Prostate gland (tissue), 2 donors: ENCODE data around the gene LRIT3. TPM values are rescaled to one million over a fixed set of nuclear protein-coding genes. Genes with fewer than 3 reads are reported as not detected.
"Not testable (repeated sequence)": the region's sequence is repeated elsewhere in the genome, so short reads cannot be mapped to it uniquely, and the experiment has no call there.

Experiments used
- DNase-seq: peaks from one replicate; pipeline ENCODE4 v3.0.0-alpha.2; 2019; ENCODE audit warnings: low spot score
- H3K27ac ChIP-seq, 2 donors: fragments of 200-600 bp; sonication (generic); 2 replicates each; pipeline ENCODE4 v1.5.1; 2017 to 2019
- H3K27me3 ChIP-seq: fragments of 200-600 bp; sonication (generic); replicated peaks from 2 replicates; pipeline ENCODE4 v1.5.1; 2019; ENCODE audit not compliant: insufficient read depth
- H3K36me3 ChIP-seq, 2 donors: fragments of 200-600 bp; sonication (generic); 1 replicate in 1 of 2; 2 replicates in 1 of 2; pipeline versions ENCODE4 v1.5.1 to v1.8.1; 2017 to 2019
- H3K4me1 ChIP-seq: fragments of 200-600 bp; sonication (generic); replicated peaks from 2 replicates; pipeline ENCODE4 v1.5.1; 2019
- H3K4me3 ChIP-seq, 2 donors: fragments of 200-600 bp; sonication (generic); 2 replicates each; pipeline ENCODE4 v1.5.1; 2017 to 2019
- H3K9me3 ChIP-seq: fragments of 200-600 bp; sonication (generic); 2 replicates; pipeline ENCODE4 v1.5.1; 2017
- CTCF ChIP-seq, 4 experiments: fragments of 200-600 bp in 2 of 4; fragments of 450-650 bp in 2 of 4; sonication (generic) in 2 of 4; IDR thresholded peaks; 1 replicate in 3 of 4; 2 replicates in 1 of 4; pipeline ENCODE4 v1.5.1; 2016 to 2019; ENCODE audit warnings: antibody characterized with exemption in 4 of 4, mild to moderate bottlenecking in 2 of 4, moderate library complexity in 2 of 4
- POLR2A ChIP-seq: fragments of 450-650 bp; IDR thresholded peaks from one replicate; pipeline ENCODE4 v1.6.1; 2016; ENCODE audit warnings: antibody characterized with exemption, mild to moderate bottlenecking
- POLR2AphosphoS5 ChIP-seq: sonication (generic); formaldehyde crosslinking; IDR thresholded peaks from one replicate; pipeline ENCODE4 v1.6.1; 2017; ENCODE audit warnings: antibody characterized with exemption
- WGBS: methylation state at CpG from one replicate; pipeline ENCODE4 v1.1.5; 2018; 5-methylcytosine and 5-hydroxymethylcytosine counted together
- intact Hi-C: fragments of 100-400 bp; cut with DNase I; formaldehyde crosslinking; loops from one replicate; pipeline ENCODE4 v1.14.2; 2022
- total RNA-seq, 2 donors: library from RNA; depleted of rRNA; stranded (reverse); fragments of >200 nt; gene quantifications; one replicate each; pipeline ENCODE4 v1.1.0, GENCODE V29; 2016

Gene LRIT3
- total RNA-seq, 2 donors from 2014 or later, result 0.11 to 0.27 TPM

GRCh38 chr4:109873791-109874514, 26.0 kb downstream of the LRIT3 start:
- Histone ChIP-seq H3K4me3 (no peak overlapping the region), H3K4me1 (peaks cover 11% of the 10 kb centered on the region), H3K9me3 (no peaks in the 10 kb centered on the region), H3K27me3 (no peaks in the 10 kb centered on the region), H3K36me3 (no peaks in the 10 kb centered on the region), H3K27ac (peak overlapping the region; percentile 56 to 60)
- intact Hi-C loops, result no loop called here
- peak; percentile 63 for DNase-seq
- TF ChIP-seq CTCF (IDR thresholded peaks at IDR 0.05) (peak in 1 of 4 experiments; percentile 18), POLR2AphosphoS5 (peak; percentile 23), POLR2A (no peak)
- WGBS, result 18% methylated on average over 11 of the region's 11 CpGs

- TF ChIP-seq CTCF (IDR thresholded peaks at IDR 0.05) (no peak), POLR2A (no peak), POLR2AphosphoS5 (no peak)
- no peaks in the 10 kb centered on the region for H3K9me3 ChIP-seq
- 92% methylated on average over 1 of the region's 1 CpG for WGBS
- no peak overlapping the region for H3K27ac ChIP-seq
- intact Hi-C loops, result no loop called here
- no peak for DNase-seq
- no peak overlapping the region for H3K4me3 ChIP-seq
- H3K27me3 ChIP-seq, result no peaks in the 10 kb centered on the region
- peaks cover 11% of the 10 kb centered on the region for H3K4me1 ChIP-seq
- H3K36me3 ChIP-seq, result no peaks in the 10 kb centered on the region
These were observed 27.2 kb downstream of the LRIT3 start for GRCh38 chr4:109875106-109875505.

GRCh38 chr4:109875553-109875952, 27.6 kb downstream of the LRIT3 start:
- H3K9me3 ChIP-seq, DNase-seq, H3K27ac ChIP-seq, H3K27me3 ChIP-seq, H3K36me3 ChIP-seq, intact Hi-C loops, H3K4me3 ChIP-seq: not testable (repeated sequence)
- peaks cover 11% of the 10 kb centered on the region for H3K4me1 ChIP-seq
- WGBS, result 75% methylated on average over 2 of the region's 2 CpGs

- no peaks in the 10 kb centered on the region for H3K36me3 ChIP-seq
- no peak for DNase-seq
- no peaks in the 10 kb centered on the region for H3K9me3 ChIP-seq
- intact Hi-C loops, result no loop called here
- peaks cover 11% of the 10 kb centered on the region for H3K4me1 ChIP-seq
- H3K27me3 ChIP-seq, result no peaks in the 10 kb centered on the region
- 85% methylated on average over 2 of the region's 2 CpGs for WGBS
- no peak overlapping the region for H3K27ac ChIP-seq
- no peak overlapping the region for H3K4me3 ChIP-seq
- TF ChIP-seq CTCF (IDR thresholded peaks at IDR 0.05), result no peak
These were observed 28.8 kb downstream of the LRIT3 start for GRCh38 chr4:109876634-109877265.

GRCh38 chr4:109877400-109877799, 29.5 kb downstream of the LRIT3 start:
- H3K9me3 ChIP-seq, result no peaks in the 10 kb centered on the region
- no peak overlapping the region for H3K27ac ChIP-seq
- intact Hi-C loops, result no loop called here
- no peaks in the 10 kb centered on the region for H3K36me3 ChIP-seq
- 60% methylated on average over 3 of the region's 3 CpGs for WGBS
- TF ChIP-seq POLR2A (no peak), POLR2AphosphoS5 (no peak), CTCF (IDR thresholded peaks at IDR 0.05) (no peak)
- H3K27me3 ChIP-seq, result no peaks in the 10 kb centered on the region
- no peak overlapping the region for H3K4me3 ChIP-seq
- no peak for DNase-seq
- H3K4me1 ChIP-seq, result peaks cover 11% of the 10 kb centered on the region
